Stimulated activated naive B cell treated with anti-CD40 and anti-IgM and Interleukin-4, amounts not matched to agents 10 μg/mL and 1 μg/mL and 100 μg/mL, for 72 hours (primary cell): ENCODE results near the gene KIF21B.
A peak's percentile ranks its signal among the peaks of the same experiment; 100 is the strongest.

Source experiments
- ATAC-seq, 2 donors: fragments of 150-1000 bp; cut with Tn5 transposase; replicated peaks; 2 replicates each; pipeline ENCODE4 v1.10.0; 2021; ENCODE audit warnings: moderate library complexity in 1 of 2
- DNase-seq: peaks from one replicate; pipeline ENCODE4 v3.0.0; 2021
- H3K27ac Mint-ChIP-seq: one replicate; pipeline ENCODE4 v1.8.0; 2022; ENCODE audit warnings: mild to moderate bottlenecking, mixed read lengths
- H3K27me3 Mint-ChIP-seq, 2 donors: one replicate each; pipeline ENCODE4 v1.8.0; 2022; ENCODE audit warnings: mixed read lengths in 2 of 2
- H3K36me3 Mint-ChIP-seq, 2 donors: one replicate each; pipeline ENCODE4 v1.8.0; 2022; ENCODE audit warnings: mixed read lengths in 2 of 2, mild to moderate bottlenecking in 1 of 2
- H3K4me1 Mint-ChIP-seq, 2 donors: one replicate each; pipeline ENCODE4 v1.8.0; 2022; ENCODE audit warnings: mixed read lengths in 2 of 2, mild to moderate bottlenecking in 1 of 2
- H3K4me3 Mint-ChIP-seq, 2 donors: one replicate each; pipeline ENCODE4 v1.8.0; 2022; ENCODE audit warnings: mild to moderate bottlenecking in 2 of 2, mixed read lengths in 2 of 2, moderate library complexity in 1 of 2
- H3K9me3 Mint-ChIP-seq, 2 donors: one replicate each; pipeline ENCODE4 v1.8.0; 2022; ENCODE audit warnings: mixed read lengths in 2 of 2, mild to moderate bottlenecking in 1 of 2

Gene KIF21B

GRCh38 chr1:201004732-201005131 lies 18.8 kb downstream of the KIF21B start:
- peaks cover 18 to 22% of the 10 kb centered on the region in 2 donors for H3K36me3 Mint-ChIP-seq
- no peak for ATAC-seq

GRCh38 chr1:201004154-201004553 lies 19.4 kb downstream of the KIF21B start:
- H3K4me3 Mint-ChIP-seq: no peak overlapping the region
- peaks cover 0 to 8% of the 10 kb centered on the region in 2 donors for H3K4me1 Mint-ChIP-seq
- H3K36me3 Mint-ChIP-seq: peaks cover 21 to 27% of the 10 kb centered on the region in 2 donors
- H3K27me3 Mint-ChIP-seq: no peaks in the 10 kb centered on the region
- H3K27ac Mint-ChIP-seq: no peak overlapping the region
- ATAC-seq: no peak
- DNase-seq: no peak
- H3K9me3 Mint-ChIP-seq: no peaks in the 10 kb centered on the region

More at GRCh38 chr1:201004732-201005131, 18.8 kb downstream of the KIF21B start:
- Mint-ChIP-seq H3K4me1 (peaks cover 2 to 13% of the 10 kb centered on the region in 2 donors), H3K27me3 (no peaks in the 10 kb centered on the region), H3K9me3 (no peaks in the 10 kb centered on the region), H3K4me3 (no peak overlapping the region), H3K27ac (no peak overlapping the region)
- no peak for DNase-seq

GRCh38 chr1:201002510-201002909 lies 21.0 kb downstream of the KIF21B start:
- peaks cover 25 to 39% of the 10 kb centered on the region in 2 donors for H3K36me3 Mint-ChIP-seq
- no peak for ATAC-seq
- H3K9me3 Mint-ChIP-seq: no peaks in the 10 kb centered on the region
- no peak overlapping the region for H3K4me3 Mint-ChIP-seq
- peak overlapping the region; percentile 6 for H3K27ac Mint-ChIP-seq
- peaks cover 3 to 10% of the 10 kb centered on the region in 2 donors for H3K4me1 Mint-ChIP-seq
- no peaks in the 10 kb centered on the region for H3K27me3 Mint-ChIP-seq
- no peak for DNase-seq

GRCh38 chr1:201001962-201002361 lies 21.6 kb downstream of the KIF21B start:
- H3K9me3 Mint-ChIP-seq: no peaks in the 10 kb centered on the region
- H3K4me1 Mint-ChIP-seq: peaks cover 3 to 10% of the 10 kb centered on the region in 2 donors
- DNase-seq (no peak), ATAC-seq (no peak)
- H3K4me3 Mint-ChIP-seq: no peak overlapping the region
- peaks cover 29 to 43% of the 10 kb centered on the region in 2 donors for H3K36me3 Mint-ChIP-seq
- no peaks in the 10 kb centered on the region for H3K27me3 Mint-ChIP-seq
- H3K27ac Mint-ChIP-seq: peak overlapping the region; percentile 6

GRCh38 chr1:201000391-201000790 lies 23.1 kb downstream of the KIF21B start:
- peak overlapping the region; percentile 31 for H3K27ac Mint-ChIP-seq
- no peak for ATAC-seq
- H3K36me3 Mint-ChIP-seq: peaks cover 34 to 50% of the 10 kb centered on the region in 2 donors
- H3K4me3 Mint-ChIP-seq: no peak overlapping the region
- H3K27me3 Mint-ChIP-seq: no peaks in the 10 kb centered on the region
- peaks cover 3 to 10% of the 10 kb centered on the region in 2 donors for H3K4me1 Mint-ChIP-seq
- H3K9me3 Mint-ChIP-seq: no peaks in the 10 kb centered on the region
- no peak for DNase-seq

- DNase-seq (no peak), ATAC-seq (no peak)
- H3K27me3 Mint-ChIP-seq: no peaks in the 10 kb centered on the region
- peaks cover 3 to 10% of the 10 kb centered on the region in 2 donors for H3K4me1 Mint-ChIP-seq
- peaks cover 34 to 52% of the 10 kb centered on the region in 2 donors for H3K36me3 Mint-ChIP-seq
- no peak overlapping the region for H3K4me3 Mint-ChIP-seq
- H3K9me3 Mint-ChIP-seq: no peaks in the 10 kb centered on the region
- H3K27ac Mint-ChIP-seq: no peak overlapping the region
Observed at GRCh38 chr1:200999667-201000066, 23.8 kb downstream of the KIF21B start.

GRCh38 chr1:200998323-200998722 lies 25.2 kb downstream of the KIF21B start:
- Mint-ChIP-seq H3K9me3 (no peaks in the 10 kb centered on the region), H3K36me3 (peaks cover 36 to 57% of the 10 kb centered on the region in 2 donors)

GRCh38 chr1:200992382-200993048 lies 31.0 kb downstream of the KIF21B start:
- Mint-ChIP-seq H3K36me3 (peaks cover 31 to 49% of the 10 kb centered on the region in 2 donors), H3K9me3 (no peaks in the 10 kb centered on the region), H3K4me1 (peaks cover 9 to 11% of the 10 kb centered on the region in 2 donors), H3K27me3 (no peaks in the 10 kb centered on the region), H3K4me3 (no peak overlapping the region), H3K27ac (peak overlapping the region; percentile 9)
- no peak for DNase-seq
- ATAC-seq: no peak

More at GRCh38 chr1:200998323-200998722, 25.2 kb downstream of the KIF21B start:
- DNase-seq (no peak), ATAC-seq (no peak)
- no peak overlapping the region for H3K4me3 Mint-ChIP-seq
- peaks cover 3 to 10% of the 10 kb centered on the region in 2 donors for H3K4me1 Mint-ChIP-seq
- no peak overlapping the region for H3K27ac Mint-ChIP-seq
- no peaks in the 10 kb centered on the region for H3K27me3 Mint-ChIP-seq

- Mint-ChIP-seq H3K4me3 (no peak overlapping the region), H3K9me3 (no peaks in the 10 kb centered on the region), H3K27me3 (no peaks in the 10 kb centered on the region), H3K27ac (no peak overlapping the region), H3K36me3 (peaks cover 31 to 48% of the 10 kb centered on the region in 2 donors), H3K4me1 (peaks cover 9 to 11% of the 10 kb centered on the region in 2 donors)
- DNase-seq (no peak), ATAC-seq (no peak)
Observed at GRCh38 chr1:200991097-200991614, 32.4 kb downstream of the KIF21B start.

GRCh38 chr1:200990114-200990513 lies 33.4 kb downstream of the KIF21B start:
- ATAC-seq: no peak
- Mint-ChIP-seq H3K27me3 (no peaks in the 10 kb centered on the region), H3K4me1 (peaks cover 9 to 11% of the 10 kb centered on the region in 2 donors), H3K27ac (no peak overlapping the region), H3K36me3 (peaks cover 31 to 52% of the 10 kb centered on the region in 2 donors), H3K4me3 (no peak overlapping the region), H3K9me3 (no peaks in the 10 kb centered on the region)
- DNase-seq: no peak

- Mint-ChIP-seq H3K36me3 (peaks cover 32 to 55% of the 10 kb centered on the region in 2 donors), H3K27ac (peak overlapping the region; percentile 77)
Observed at GRCh38 chr1:200989337-200989736, 34.2 kb downstream of the KIF21B start.

GRCh38 chr1:200988693-200989092 lies 34.8 kb downstream of the KIF21B start:
- H3K9me3 Mint-ChIP-seq: no peaks in the 10 kb centered on the region
- H3K27me3 Mint-ChIP-seq: no peaks in the 10 kb centered on the region
- H3K4me1 Mint-ChIP-seq: peaks cover 9 to 11% of the 10 kb centered on the region in 2 donors
- H3K4me3 Mint-ChIP-seq: no peak overlapping the region
- peaks cover 32 to 59% of the 10 kb centered on the region in 2 donors for H3K36me3 Mint-ChIP-seq
- no peak for DNase-seq
- no peak for ATAC-seq
- H3K27ac Mint-ChIP-seq: peak overlapping the region; percentile 77

More at GRCh38 chr1:200989337-200989736, 34.2 kb downstream of the KIF21B start:
- Mint-ChIP-seq H3K4me3 (peak overlapping the region in 1 of 2 donors; percentile 6), H3K9me3 (no peaks in the 10 kb centered on the region), H3K27me3 (no peaks in the 10 kb centered on the region), H3K4me1 (peaks cover 9 to 11% of the 10 kb centered on the region in 2 donors)
- ATAC-seq (peak; percentile 91 to 92), DNase-seq (peak; percentile 42)

GRCh38 chr1:200985481-200985880 lies 38.0 kb downstream of the KIF21B start:
- no peak overlapping the region for H3K27ac Mint-ChIP-seq

GRCh38 chr1:200983035-200983561 lies 40.4 kb downstream of the KIF21B start:
- Mint-ChIP-seq H3K27ac (no peak overlapping the region), H3K4me1 (no peaks in the 10 kb centered on the region), H3K4me3 (no peak overlapping the region), H3K27me3 (no peaks in the 10 kb centered on the region), H3K36me3 (peaks cover 49 to 72% of the 10 kb centered on the region in 2 donors), H3K9me3 (no peaks in the 10 kb centered on the region)
- ATAC-seq: no peak
- DNase-seq: no peak

More at GRCh38 chr1:200985481-200985880, 38.0 kb downstream of the KIF21B start:
- Mint-ChIP-seq H3K27me3 (no peaks in the 10 kb centered on the region), H3K9me3 (no peaks in the 10 kb centered on the region), H3K4me1 (peaks cover 9 to 11% of the 10 kb centered on the region in 2 donors), H3K4me3 (no peak overlapping the region), H3K36me3 (peaks cover 46 to 71% of the 10 kb centered on the region in 2 donors)
- ATAC-seq (no peak), DNase-seq (no peak)
